Endothelial cell (in vitro differentiated cells): ENCODE data around the gene ZNF33B. TPM values are rescaled to one million over a fixed set of nuclear protein-coding genes. Genes with fewer than 3 reads are reported as not detected.
"Not testable (repeated sequence)": the region's sequence is repeated elsewhere in the genome, so short reads cannot be mapped to it uniquely, and the experiment has no call there.

ENCODE experiments used
- DNase-seq: peaks from one replicate; pipeline ENCODE4 v3.0.0; 2021; ENCODE audit warnings: low spot score
- H3K27ac Mint-ChIP-seq: one replicate; pipeline ENCODE4 v1.8.0; 2021; ENCODE audit warnings: mixed read lengths, inconsistent platforms; ENCODE audit not compliant: unreplicated experiment
- H3K27me3 Mint-ChIP-seq: one replicate; pipeline ENCODE4 v1.8.0; 2021; ENCODE audit warnings: mild to moderate bottlenecking, moderate library complexity, mixed read lengths, inconsistent platforms; ENCODE audit not compliant: unreplicated experiment
- H3K36me3 Mint-ChIP-seq: one replicate; pipeline ENCODE4 v1.8.0; 2021; ENCODE audit warnings: mild to moderate bottlenecking, low read depth, mixed read lengths, inconsistent platforms; ENCODE audit not compliant: unreplicated experiment
- H3K4me1 Mint-ChIP-seq: one replicate; pipeline ENCODE4 v1.8.0; 2021; ENCODE audit warnings: mild to moderate bottlenecking, mixed read lengths, inconsistent platforms; ENCODE audit not compliant: unreplicated experiment
- H3K4me3 Mint-ChIP-seq: one replicate; pipeline ENCODE4 v1.8.0; 2021; ENCODE audit warnings: mild to moderate bottlenecking, mixed read lengths, inconsistent platforms; ENCODE audit not compliant: unreplicated experiment
- H3K9me3 Mint-ChIP-seq: one replicate; pipeline ENCODE4 v1.8.0; 2021; ENCODE audit warnings: mixed read lengths, inconsistent platforms; ENCODE audit not compliant: unreplicated experiment
- CTCF ChIP-seq: fragments of 200-600 bp; sonication (generic); IDR thresholded peaks from one replicate; pipeline ENCODE4 v1.5.0; 2021; ENCODE audit warnings: antibody characterized with exemption; ENCODE audit not compliant: unreplicated experiment
- long read RNA-seq: library from polyadenylated mRNA; unstranded; transcript quantifications from one replicate; pipeline ENCODE4 v2.0.0, GENCODE V29; 2020; ENCODE audit not compliant: unreplicated experiment
- total RNA-seq: library from RNA; stranded (reverse); fragmentation: NEBNext Ultra II Directional; extraction: Animal tissue kit (Norgen Biotek cat#: 25700); gene quantifications from one replicate; pipeline ENCODE4 v1.2.1, GENCODE V29; 2021; ENCODE audit not compliant: unreplicated experiment

The ZNF33B gene
- 63.4 TPM for total RNA-seq
- long read RNA-seq, full-length matches to known transcripts = 2 of 26 reads
- long read RNA-seq, partial matches to known transcripts = 13 of 26 reads
- long read RNA-seq, other reads (novel, unspliced or antisense) = 11 of 26 reads

- Mint-ChIP-seq H3K27ac (peak within 1 kb of the TSS; percentile 97), H3K4me1 (peaks cover 28% of the 10 kb centered on the region), H3K4me3 (peak within 1 kb of the TSS; percentile 96), H3K36me3 (peaks cover 13% of the 10 kb centered on the region), H3K9me3 (no peaks in the 10 kb centered on the region), H3K27me3 (peaks cover 10% of the 10 kb centered on the region)
- DNase-seq = peak; percentile 89
- TF ChIP-seq CTCF = no peak
Observed at GRCh38 chr10:42638055-42638820, at the start of gene ZNF33B. TSS of gene ZNF33B (minus strand) at chr10:42638570. CDS start at chr10:42636928, 1,642 bp downstream.

GRCh38 chr10:42684517-42684916 is 46.1 kb upstream of the ZNF33B start:
- TF ChIP-seq CTCF = no peak
- H3K9me3 Mint-ChIP-seq = peaks cover 4% of the 10 kb centered on the region
- H3K4me3 Mint-ChIP-seq = no peak overlapping the region
- no peak for DNase-seq
- H3K36me3 Mint-ChIP-seq = no peaks in the 10 kb centered on the region
- H3K4me1 Mint-ChIP-seq = peaks cover 4% of the 10 kb centered on the region
- no peak overlapping the region for H3K27ac Mint-ChIP-seq
- peaks cover 3% of the 10 kb centered on the region for H3K27me3 Mint-ChIP-seq

GRCh38 chr10:42680267-42680666 is 41.9 kb upstream of the ZNF33B start:
- H3K36me3 Mint-ChIP-seq = no peaks in the 10 kb centered on the region
- TF ChIP-seq CTCF = no peak
- no peak overlapping the region for H3K4me3 Mint-ChIP-seq
- no peak overlapping the region for H3K27ac Mint-ChIP-seq
- no peaks in the 10 kb centered on the region for H3K4me1 Mint-ChIP-seq
- peaks cover 3% of the 10 kb centered on the region for H3K27me3 Mint-ChIP-seq
- DNase-seq = no peak
- H3K9me3 Mint-ChIP-seq = peaks cover 4% of the 10 kb centered on the region

GRCh38 chr10:42665181-42665979 is 27.0 kb upstream of the ZNF33B start:
- peaks cover 11% of the 10 kb centered on the region for H3K9me3 Mint-ChIP-seq
- not testable (repeated sequence) for DNase-seq, H3K36me3 Mint-ChIP-seq, H3K4me1 Mint-ChIP-seq, H3K4me3 Mint-ChIP-seq, H3K27me3 Mint-ChIP-seq, H3K27ac Mint-ChIP-seq

GRCh38 chr10:42654419-42654818 is 16.0 kb upstream of the ZNF33B start:
- Mint-ChIP-seq H3K4me1 (peaks cover 17% of the 10 kb centered on the region), H3K4me3 (no peak overlapping the region), H3K27me3 (no peaks in the 10 kb centered on the region), H3K9me3 (peaks cover 13% of the 10 kb centered on the region), H3K27ac (no peak overlapping the region), H3K36me3 (peaks cover 17% of the 10 kb centered on the region)
- DNase-seq = no peak
- TF ChIP-seq CTCF = no peak
